HEK293 (cell line): ENCODE measurements around the gene NISCH.

Experiments
- SP3 ChIP-seq: fragments of 450-650 bp; formaldehyde crosslinking; IDR thresholded peaks from 2 replicates; pipeline ENCODE4 v1.5.1; 2016; ENCODE audit warnings: missing biosample characterization, missing genetic modification characterization
- ZNF239 ChIP-seq: fragments of 450-650 bp; formaldehyde crosslinking; IDR thresholded peaks from 2 replicates; pipeline ENCODE4 v1.5.1; 2016; ENCODE audit warnings: missing biosample characterization, missing genetic modification characterization
- TF ChIP-seq, protein P1 (sequence below): fragments of 450-650 bp; formaldehyde crosslinking; IDR thresholded peaks from 2 replicates; pipeline ENCODE4 v1.5.1; 2016; ENCODE audit warnings: missing biosample characterization, missing genetic modification characterization

- TF ChIP-seq ZNF239 (no peak), SP3 (tag by site-specific recombination) (no peak)
- TF ChIP-seq, protein P1, sequence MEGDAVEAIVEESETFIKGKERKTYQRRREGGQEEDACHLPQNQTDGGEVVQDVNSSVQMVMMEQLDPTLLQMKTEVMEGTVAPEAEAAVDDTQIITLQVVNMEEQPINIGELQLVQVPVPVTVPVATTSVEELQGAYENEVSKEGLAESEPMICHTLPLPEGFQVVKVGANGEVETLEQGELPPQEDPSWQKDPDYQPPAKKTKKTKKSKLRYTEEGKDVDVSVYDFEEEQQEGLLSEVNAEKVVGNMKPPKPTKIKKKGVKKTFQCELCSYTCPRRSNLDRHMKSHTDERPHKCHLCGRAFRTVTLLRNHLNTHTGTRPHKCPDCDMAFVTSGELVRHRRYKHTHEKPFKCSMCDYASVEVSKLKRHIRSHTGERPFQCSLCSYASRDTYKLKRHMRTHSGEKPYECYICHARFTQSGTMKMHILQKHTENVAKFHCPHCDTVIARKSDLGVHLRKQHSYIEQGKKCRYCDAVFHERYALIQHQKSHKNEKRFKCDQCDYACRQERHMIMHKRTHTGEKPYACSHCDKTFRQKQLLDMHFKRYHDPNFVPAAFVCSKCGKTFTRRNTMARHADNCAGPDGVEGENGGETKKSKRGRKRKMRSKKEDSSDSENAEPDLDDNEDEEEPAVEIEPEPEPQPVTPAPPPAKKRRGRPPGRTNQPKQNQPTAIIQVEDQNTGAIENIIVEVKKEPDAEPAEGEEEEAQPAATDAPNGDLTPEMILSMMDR, result no peak
Observed at GRCh38 chr3:52443791-52444687, 11.4 kb upstream of the NISCH start.
